ENCODE measurements around the gene PABPN1L. TPM values are rescaled to one million over a fixed set of nuclear protein-coding genes. Genes with fewer than 3 reads are reported as not detected.
"Not testable (repeated sequence)": the region's sequence is repeated elsewhere in the genome, so short reads cannot be mapped to it uniquely, and the experiment has no call there.

PABPN1L gene
- total RNA-seq, 1 donor from 2014 or later, result not detected

DNA sequence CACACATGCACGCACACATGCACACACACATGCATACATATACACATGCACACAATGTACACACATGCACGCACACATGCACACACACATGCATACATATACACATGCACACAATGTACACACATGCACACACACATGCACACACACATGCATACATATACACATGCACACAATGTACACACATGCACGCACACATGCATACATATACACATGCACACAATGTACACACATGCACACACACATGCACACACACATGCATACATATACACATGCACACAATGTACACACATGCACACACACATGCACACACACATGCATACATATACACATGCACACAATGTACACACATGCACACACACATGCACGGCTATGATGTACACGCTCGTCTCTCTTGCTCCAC lies 27.8 kb upstream of the PABPN1L start:
- H3K36me3 Mint-ChIP-seq (ENCODE audit: low read depth); H3K4me1 Mint-ChIP-seq; H3K4me3 Mint-ChIP-seq; H3K9me3 Mint-ChIP-seq; intact Hi-C loops (cut with micrococcal nuclease); DNase-seq; H3K27me3 Mint-ChIP-seq; H3K27ac Mint-ChIP-seq: not testable (repeated sequence)

DNA sequence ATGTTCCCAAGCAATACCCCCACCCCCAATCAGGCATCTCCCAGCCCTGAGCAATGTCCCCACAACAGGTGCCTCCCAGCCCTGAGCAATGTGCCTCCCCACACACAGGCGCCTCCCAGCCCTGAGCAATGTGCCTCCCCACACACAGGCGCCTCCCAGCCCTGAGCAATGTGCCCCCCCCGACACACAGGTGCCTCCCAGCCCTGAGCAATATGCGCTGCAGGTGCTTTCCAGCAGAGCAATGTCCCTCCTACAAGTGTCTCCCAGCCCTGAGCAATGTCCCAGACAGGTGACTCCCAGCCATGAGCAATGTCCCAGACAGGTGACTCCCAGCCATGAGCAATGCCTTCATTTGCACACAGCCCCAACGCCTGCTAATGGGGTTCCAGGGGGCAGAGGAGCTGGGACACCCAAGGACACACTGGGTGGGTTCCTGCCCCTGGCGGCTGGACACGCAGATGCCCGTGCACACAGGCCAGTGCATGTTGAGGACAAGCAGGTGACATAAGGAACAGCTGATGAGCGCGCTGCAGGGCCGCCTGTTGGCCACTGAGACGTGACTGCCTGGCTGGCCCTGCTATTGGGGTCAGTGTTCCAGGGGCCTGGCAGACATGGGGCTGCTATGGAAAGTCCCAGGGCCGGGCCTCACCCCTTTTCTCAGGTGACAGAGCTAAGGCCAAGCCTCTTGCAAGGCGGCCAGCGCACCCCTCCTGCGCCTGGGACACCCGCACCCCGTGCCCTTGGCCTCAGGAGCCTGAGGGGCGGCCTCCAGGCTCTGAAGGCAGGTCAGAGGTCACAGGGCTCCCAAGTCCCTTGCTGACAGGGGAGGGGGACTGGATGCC lies 26.9 kb upstream of the PABPN1L start:
- H3K36me3 Mint-ChIP-seq (ENCODE audit: low read depth), result no peaks in the 10 kb centered on the region
- no peaks in the 10 kb centered on the region for H3K9me3 Mint-ChIP-seq
- no peak overlapping the region for H3K4me3 Mint-ChIP-seq
- no peaks in the 10 kb centered on the region for H3K27me3 Mint-ChIP-seq
- H3K27ac Mint-ChIP-seq, result no peak overlapping the region
- DNase-seq, result no peak
- intact Hi-C loops (cut with micrococcal nuclease), result no loop called here
- no peaks in the 10 kb centered on the region for H3K4me1 Mint-ChIP-seq

DNA sequence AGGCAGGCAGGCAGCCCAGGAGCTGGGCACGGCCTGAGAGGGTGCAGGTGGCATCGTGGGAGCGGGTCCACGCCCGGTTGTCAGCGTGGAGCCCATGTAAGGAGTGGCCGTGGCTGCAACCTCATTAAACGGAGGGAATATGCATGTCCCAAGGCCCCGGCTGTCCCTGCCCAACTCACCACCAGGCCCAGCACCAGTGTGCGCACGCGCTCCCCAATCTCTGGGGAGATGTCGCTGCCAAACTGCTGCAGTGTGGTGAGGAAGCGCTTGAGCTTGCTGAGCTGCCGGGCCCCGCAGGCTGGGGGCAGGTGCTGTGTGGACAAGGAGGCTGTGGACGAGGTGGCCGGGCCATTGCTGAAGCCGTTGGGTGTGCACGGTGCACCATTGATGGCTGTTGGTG lies 25.6 kb upstream of the PABPN1L start:
- Mint-ChIP-seq H3K9me3 (no peaks in the 10 kb centered on the region), H3K4me1 (no peaks in the 10 kb centered on the region), H3K4me3 (no peak overlapping the region), H3K27me3 (no peaks in the 10 kb centered on the region), H3K27ac (no peak overlapping the region), H3K36me3 (ENCODE audit: low read depth) (no peaks in the 10 kb centered on the region)
- DNase-seq, result no peak
- intact Hi-C loops (cut with micrococcal nuclease), result no loop called here

DNA sequence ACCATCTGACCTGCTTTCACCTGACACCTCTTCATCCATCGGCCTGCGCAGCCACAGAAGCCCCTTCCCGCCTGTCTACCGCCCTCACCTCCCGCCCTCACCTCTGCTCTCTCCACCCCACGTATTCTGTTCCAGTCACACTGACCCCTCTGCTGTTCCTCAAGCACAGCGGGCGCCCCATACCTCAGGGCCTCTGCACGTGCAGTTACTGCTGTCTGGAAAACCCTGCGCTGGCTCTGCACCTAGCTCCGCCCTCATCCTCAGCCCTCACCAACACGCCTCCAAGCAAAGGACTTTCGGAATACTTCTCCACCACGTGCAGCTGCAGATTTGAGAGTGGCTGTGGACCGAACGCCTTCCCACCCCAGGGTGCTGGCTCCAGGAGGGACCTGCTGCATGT lies 24.6 kb upstream of the PABPN1L start:
- Mint-ChIP-seq H3K4me3 (no peak overlapping the region), H3K27me3 (no peaks in the 10 kb centered on the region)

DNA sequence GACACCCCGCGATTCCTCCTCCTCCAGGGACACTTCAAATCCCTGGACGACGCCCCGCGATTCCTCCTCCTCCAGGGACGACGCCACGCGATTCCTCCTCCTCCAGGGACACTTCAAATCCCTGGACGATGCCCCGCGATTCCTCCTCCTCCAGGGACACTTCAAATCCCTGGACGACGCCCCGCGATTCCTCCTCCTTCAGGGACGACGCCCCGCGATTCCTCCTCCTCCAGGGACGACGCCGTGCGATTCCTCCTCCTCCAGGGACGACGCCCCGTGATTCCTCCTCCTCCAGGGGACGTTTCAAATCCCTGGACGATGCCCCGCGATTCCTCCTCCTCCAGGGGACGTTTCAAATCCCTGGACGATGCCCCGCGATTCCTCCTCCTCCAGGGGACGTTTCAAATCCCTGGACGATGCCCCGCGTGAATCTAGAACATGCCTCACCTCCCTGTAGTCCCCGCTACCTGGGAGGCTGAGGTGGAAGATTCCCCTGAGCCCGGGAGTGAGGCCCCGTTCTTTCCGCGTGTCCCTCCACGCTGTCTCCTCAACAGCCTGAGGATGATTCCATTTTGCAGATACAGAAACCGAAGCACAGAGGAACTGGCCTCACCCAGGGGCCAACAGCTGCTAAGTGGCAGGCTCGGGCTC lies 23.4 kb upstream of the PABPN1L start:
- H3K4me3 Mint-ChIP-seq; H3K27ac Mint-ChIP-seq; H3K4me1 Mint-ChIP-seq; intact Hi-C loops (cut with micrococcal nuclease); H3K36me3 Mint-ChIP-seq (ENCODE audit: low read depth); H3K27me3 Mint-ChIP-seq; DNase-seq; H3K9me3 Mint-ChIP-seq: not testable (repeated sequence)

More for the DNA sequence above, 24.6 kb upstream of the PABPN1L start:
- intact Hi-C loops (cut with micrococcal nuclease), result no loop called here
- H3K4me1 Mint-ChIP-seq, result no peaks in the 10 kb centered on the region
- H3K36me3 Mint-ChIP-seq (ENCODE audit: low read depth), result no peaks in the 10 kb centered on the region
- DNase-seq, result no peak
- H3K9me3 Mint-ChIP-seq, result no peaks in the 10 kb centered on the region
- H3K27ac Mint-ChIP-seq, result no peak overlapping the region

DNA sequence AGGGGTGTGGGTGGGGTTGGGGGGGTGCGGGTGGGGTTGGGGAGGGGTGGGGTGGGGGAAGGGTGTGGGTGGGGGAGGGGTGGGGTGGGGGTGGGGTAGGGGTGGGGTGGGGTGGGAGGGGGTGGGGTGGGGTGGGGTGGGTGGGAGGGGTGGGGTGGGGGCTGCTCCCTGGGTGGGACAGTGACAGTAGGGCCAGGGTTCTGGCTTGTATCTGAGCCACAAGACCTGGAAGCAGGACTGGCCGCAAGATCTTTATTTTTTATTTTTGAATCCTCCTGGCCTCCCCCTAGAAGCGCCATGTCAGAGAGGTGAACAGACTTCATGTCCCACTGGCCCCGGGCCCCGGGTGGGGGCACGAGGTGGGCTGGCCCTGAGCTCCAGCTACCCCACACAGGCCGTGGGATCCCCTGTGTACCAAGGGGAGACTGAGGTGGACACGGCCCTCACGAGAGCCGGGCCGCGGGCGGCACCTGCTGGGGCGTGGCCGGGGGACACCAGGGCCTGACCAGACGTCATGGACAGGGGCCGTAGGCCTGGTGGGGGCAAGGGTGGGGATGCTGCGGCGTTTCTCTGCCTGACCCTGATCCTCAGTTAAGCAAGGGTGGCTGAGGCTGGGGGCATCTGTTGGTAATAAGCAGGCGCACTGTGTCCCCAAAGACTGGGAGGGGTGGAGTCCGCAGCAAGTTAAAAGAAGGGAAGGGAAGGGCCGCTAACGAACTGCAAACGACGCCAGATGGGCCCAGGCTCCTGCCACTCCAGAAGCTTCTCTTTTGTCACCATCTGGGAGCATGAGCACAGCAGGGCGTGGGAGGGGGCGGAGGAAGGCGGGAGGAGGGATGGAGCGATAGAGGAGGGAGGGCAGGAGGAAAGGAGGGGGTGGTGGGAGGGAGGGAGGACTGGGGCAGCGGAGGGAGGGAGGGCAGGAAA lies 22.3 kb upstream of the PABPN1L start:
- intact Hi-C loops (cut with micrococcal nuclease), result no loop called here
- H3K4me3 Mint-ChIP-seq, result no peak overlapping the region
- H3K27ac Mint-ChIP-seq, result no peak overlapping the region
- no peaks in the 10 kb centered on the region for H3K27me3 Mint-ChIP-seq
- no peaks in the 10 kb centered on the region for H3K4me1 Mint-ChIP-seq
- DNase-seq, result no peak
- no peaks in the 10 kb centered on the region for H3K36me3 Mint-ChIP-seq (ENCODE audit: low read depth)
- no peaks in the 10 kb centered on the region for H3K9me3 Mint-ChIP-seq

DNA sequence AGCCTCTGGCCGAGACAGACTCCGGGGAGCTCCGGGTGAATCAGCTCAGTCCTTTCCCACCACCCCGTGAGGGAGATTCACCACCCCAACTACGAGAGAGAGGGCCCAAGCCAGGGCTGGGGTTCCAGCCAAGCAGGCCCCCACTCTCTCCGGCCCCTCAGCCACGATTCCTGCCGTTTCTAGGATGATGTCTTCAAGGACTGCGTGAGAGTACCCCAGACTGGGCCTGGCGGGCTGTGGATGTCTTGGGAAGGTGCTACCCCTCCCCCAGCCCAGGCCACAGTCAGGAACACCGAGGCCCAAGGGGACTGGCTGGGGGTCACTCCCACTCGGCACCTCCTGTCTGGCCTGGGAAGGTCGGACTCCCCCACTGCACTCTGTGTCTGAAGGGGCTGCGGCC lies 21.6 kb upstream of the PABPN1L start:
- Mint-ChIP-seq H3K4me3 (no peak overlapping the region), H3K36me3 (ENCODE audit: low read depth) (no peaks in the 10 kb centered on the region), H3K9me3 (no peaks in the 10 kb centered on the region), H3K27ac (no peak overlapping the region), H3K27me3 (no peaks in the 10 kb centered on the region), H3K4me1 (no peaks in the 10 kb centered on the region)
- DNase-seq, result no peak
- intact Hi-C loops (cut with micrococcal nuclease), result no loop called here

DNA sequence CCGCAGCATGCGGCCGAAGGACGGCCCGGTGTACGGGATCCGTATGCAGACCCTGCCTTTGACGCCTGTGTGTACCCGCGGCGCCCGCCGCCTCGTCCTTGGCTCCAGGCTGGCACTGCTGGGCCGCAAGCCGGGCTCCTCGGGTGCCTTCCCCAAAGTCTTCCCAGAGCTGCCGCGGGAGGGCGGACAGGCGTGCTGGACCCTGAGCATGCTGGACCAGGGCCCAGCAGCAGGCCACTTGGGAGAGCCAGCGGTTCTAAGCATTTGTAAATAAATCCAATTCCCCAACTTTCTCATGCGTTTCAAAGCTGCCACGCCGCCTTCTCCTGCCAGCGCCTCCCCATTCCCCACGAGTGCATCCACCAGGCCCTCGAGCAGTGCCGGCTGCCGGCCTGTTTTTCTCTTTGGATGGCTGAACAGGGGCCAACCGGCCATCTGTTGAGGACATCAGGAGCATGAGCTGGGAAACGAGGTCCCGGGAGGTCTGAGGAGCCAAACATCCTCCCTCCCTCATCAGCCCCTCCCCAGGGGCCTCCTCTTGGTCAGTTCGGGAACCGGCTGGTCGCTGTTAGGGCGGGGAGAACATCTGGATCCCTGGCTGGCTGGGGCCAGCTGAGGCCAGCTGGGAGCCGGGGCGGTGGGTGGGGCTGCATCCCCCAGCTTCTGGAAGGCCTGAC lies 20.5 kb upstream of the PABPN1L start:
- Mint-ChIP-seq H3K4me3 (no peak overlapping the region), H3K4me1 (peaks cover 5% of the 10 kb centered on the region), H3K27me3 (no peaks in the 10 kb centered on the region), H3K9me3 (no peaks in the 10 kb centered on the region), H3K36me3 (ENCODE audit: low read depth) (no peaks in the 10 kb centered on the region), H3K27ac (no peak overlapping the region)
- intact Hi-C loops (cut with micrococcal nuclease), result no loop called here
- no peak for DNase-seq

DNA sequence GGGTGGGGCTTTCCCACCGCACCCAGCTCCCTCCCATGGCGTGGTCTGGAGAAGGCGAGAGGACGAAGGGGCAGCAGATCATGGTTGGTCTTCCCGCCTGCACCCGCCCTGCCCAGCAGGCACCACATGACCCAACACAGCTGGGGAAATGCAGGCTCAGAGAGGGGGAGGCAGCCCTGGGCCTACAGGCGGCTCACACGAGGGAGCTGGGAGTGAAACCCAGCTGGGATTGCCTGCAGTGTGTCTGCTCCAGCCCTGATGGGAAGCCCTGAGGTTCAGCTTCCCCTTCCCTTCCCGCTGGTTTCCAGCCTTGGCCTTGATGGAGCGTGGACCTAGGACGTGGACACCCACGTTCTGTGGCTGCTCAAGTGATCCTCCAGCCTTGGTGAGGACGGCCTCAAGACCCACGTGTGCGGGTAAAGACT lies 20.0 kb upstream of the PABPN1L start:
- Mint-ChIP-seq H3K4me1 (peaks cover 5% of the 10 kb centered on the region), H3K27ac (no peak overlapping the region), H3K36me3 (ENCODE audit: low read depth) (no peaks in the 10 kb centered on the region), H3K27me3 (no peaks in the 10 kb centered on the region), H3K4me3 (no peak overlapping the region), H3K9me3 (no peaks in the 10 kb centered on the region)
- DNase-seq, result no peak
- intact Hi-C loops (cut with micrococcal nuclease), result no loop called here

DNA sequence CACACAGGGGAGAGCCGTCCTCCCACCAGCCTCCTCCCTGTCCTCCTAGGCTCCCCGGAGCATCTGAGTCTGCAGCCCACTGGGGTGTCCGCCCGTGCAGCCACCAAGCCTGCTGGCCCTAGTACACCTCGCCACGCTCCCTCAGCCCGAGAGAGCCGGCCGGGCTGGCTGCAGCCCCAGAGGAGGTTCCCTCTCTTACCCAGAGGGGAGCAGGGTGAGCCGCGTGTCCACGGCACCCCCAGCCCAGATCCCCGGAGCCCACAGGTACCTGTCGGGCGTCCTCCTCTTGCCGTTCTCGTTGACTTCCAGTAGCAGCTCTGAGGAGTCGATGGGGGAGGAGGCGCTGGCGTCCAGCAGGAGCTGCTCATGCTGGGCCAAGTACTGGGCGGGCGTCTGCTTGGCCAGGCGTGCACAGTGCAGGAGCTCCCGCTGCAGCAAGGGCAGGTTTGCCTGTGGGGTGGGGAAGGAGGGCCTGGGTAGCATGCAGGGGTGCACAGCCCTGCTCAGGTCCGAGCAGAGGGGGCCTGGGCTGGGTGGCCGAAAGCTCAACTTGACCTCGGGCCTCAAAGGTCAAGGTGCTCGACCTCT lies 19.3 kb upstream of the PABPN1L start:
- H3K27me3 Mint-ChIP-seq, result no peaks in the 10 kb centered on the region
- H3K36me3 Mint-ChIP-seq (ENCODE audit: low read depth), result no peaks in the 10 kb centered on the region
- no peaks in the 10 kb centered on the region for H3K9me3 Mint-ChIP-seq
- peaks cover 5% of the 10 kb centered on the region for H3K4me1 Mint-ChIP-seq
- H3K4me3 Mint-ChIP-seq, result no peak overlapping the region
- H3K27ac Mint-ChIP-seq, result no peak overlapping the region
- DNase-seq, result no peak
- intact Hi-C loops (cut with micrococcal nuclease), result no loop called here

DNA sequence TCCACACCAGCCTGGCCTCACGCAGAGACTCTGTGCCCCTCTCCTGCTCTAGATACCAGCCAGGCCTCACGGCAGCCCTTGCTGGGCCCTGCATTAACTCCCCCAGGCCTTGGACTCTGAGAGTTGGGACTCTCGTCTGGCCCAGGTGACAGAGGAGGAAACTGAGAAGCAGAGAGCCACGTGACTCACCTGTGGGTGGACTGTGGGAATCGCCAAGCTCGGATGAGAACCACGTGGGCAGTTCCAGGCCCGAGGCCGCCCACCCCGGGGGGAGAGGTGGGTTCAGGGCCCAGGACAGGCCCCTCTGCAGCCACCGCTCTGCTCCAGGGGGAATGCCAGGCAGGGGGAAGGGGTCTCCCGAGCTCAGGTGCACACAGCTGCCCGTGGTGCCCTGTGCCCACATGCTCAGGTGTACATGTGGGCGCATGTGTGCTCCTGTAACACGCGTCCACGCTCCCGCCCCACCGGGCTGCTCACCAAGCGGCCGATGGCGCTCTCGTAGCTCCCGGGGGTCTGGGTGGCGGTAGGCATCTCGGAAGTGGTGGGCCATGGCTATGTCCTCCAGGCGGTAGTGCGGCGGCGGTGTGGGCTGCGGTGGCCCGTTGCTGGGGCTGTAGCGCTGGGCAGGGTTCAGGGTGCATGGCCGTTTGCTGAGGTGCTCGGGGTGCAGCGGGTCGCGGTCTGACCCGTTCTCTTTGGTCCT lies 18.3 kb upstream of the PABPN1L start:
- Mint-ChIP-seq H3K27ac (no peak overlapping the region), H3K27me3 (no peaks in the 10 kb centered on the region), H3K4me3 (no peak overlapping the region), H3K4me1 (peaks cover 5% of the 10 kb centered on the region), H3K36me3 (ENCODE audit: low read depth) (no peaks in the 10 kb centered on the region), H3K9me3 (no peaks in the 10 kb centered on the region)
- intact Hi-C loops (cut with micrococcal nuclease), result no loop called here
- DNase-seq, result no peak

DNA sequence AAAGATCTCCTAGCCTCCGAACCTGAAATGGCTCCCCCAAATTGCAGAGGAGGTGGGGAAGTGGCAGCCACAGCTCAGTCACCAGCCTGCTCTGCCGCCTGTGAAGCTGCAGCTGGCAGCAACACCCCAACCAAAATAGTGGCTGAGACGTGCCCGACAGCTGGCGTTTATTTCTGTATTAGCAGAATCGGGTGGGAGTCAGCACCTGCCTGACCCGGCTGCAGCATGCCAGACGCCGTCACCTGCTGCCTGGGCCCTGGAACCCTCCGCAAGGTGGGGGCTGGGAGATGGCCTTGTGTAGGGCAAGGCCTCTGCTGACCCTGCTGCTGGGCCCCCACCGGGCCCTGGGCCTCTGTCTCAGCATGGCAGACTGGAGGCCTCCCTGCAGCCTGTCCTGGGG lies 17.5 kb upstream of the PABPN1L start:
- H3K4me3 Mint-ChIP-seq, result no peak overlapping the region
- peaks cover 5% of the 10 kb centered on the region for H3K4me1 Mint-ChIP-seq
- intact Hi-C loops (cut with micrococcal nuclease), result no loop called here
- H3K27ac Mint-ChIP-seq, result no peak overlapping the region
- DNase-seq, result no peak
- no peaks in the 10 kb centered on the region for H3K9me3 Mint-ChIP-seq
- no peaks in the 10 kb centered on the region for H3K36me3 Mint-ChIP-seq (ENCODE audit: low read depth)
- no peaks in the 10 kb centered on the region for H3K27me3 Mint-ChIP-seq
